GM20000 (cell line): ENCODE results near the gene TBC1D14.

Experiments
- DNase-seq: peaks from one replicate; pipeline ENCODE4 v3.0.0; 2012; ENCODE audit warnings: low spot score
- TF ChIP-seq, protein P1 (sequence below): IDR thresholded peaks from 2 replicates; pipeline ENCODE4 v1.5.1; 2012; ENCODE audit warnings: mild to moderate bottlenecking, control low read depth; ENCODE audit errors: extremely low read depth, missing control alignments

Gene TBC1D14

GRCh38 chr4:7050481-7051143 lies 141.0 kb downstream of the TBC1D14 start:
- DNase-seq = no peak
- TF ChIP-seq, protein P1, sequence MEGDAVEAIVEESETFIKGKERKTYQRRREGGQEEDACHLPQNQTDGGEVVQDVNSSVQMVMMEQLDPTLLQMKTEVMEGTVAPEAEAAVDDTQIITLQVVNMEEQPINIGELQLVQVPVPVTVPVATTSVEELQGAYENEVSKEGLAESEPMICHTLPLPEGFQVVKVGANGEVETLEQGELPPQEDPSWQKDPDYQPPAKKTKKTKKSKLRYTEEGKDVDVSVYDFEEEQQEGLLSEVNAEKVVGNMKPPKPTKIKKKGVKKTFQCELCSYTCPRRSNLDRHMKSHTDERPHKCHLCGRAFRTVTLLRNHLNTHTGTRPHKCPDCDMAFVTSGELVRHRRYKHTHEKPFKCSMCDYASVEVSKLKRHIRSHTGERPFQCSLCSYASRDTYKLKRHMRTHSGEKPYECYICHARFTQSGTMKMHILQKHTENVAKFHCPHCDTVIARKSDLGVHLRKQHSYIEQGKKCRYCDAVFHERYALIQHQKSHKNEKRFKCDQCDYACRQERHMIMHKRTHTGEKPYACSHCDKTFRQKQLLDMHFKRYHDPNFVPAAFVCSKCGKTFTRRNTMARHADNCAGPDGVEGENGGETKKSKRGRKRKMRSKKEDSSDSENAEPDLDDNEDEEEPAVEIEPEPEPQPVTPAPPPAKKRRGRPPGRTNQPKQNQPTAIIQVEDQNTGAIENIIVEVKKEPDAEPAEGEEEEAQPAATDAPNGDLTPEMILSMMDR = no peak

GRCh38 chr4:7051144-7051495 lies 141.5 kb downstream of the TBC1D14 start:
- DNase-seq = no peak

DNA sequence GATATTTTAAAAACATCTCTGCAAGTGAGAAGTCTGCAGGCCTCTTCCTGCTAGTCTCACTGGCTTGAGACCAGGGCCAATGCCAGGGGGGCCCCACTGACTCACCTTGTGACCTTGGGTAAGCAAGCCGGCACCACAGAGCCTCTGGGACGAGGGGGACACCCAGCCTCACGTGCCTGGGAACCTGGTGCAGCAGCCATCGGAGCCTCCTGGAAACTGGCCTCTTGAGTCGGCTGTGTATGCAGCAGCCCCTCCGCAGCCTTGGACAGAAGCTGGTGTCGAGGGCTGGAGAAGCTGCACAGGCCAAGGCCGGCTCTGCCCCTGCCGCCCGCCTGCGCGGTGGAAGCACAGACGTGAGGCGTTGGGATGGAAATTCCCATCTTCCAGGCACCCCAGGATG lies 142.3 kb downstream of the TBC1D14 start:
- TF ChIP-seq, protein P1 = no peak
- no peak for DNase-seq

More at GRCh38 chr4:7051144-7051495, 141.5 kb downstream of the TBC1D14 start:
- TF ChIP-seq, protein P1 = no peak

GRCh38 chr4:7052313-7052712 lies 142.7 kb downstream of the TBC1D14 start:
- TF ChIP-seq, protein P1 = no peak
- no peak for DNase-seq

DNA sequence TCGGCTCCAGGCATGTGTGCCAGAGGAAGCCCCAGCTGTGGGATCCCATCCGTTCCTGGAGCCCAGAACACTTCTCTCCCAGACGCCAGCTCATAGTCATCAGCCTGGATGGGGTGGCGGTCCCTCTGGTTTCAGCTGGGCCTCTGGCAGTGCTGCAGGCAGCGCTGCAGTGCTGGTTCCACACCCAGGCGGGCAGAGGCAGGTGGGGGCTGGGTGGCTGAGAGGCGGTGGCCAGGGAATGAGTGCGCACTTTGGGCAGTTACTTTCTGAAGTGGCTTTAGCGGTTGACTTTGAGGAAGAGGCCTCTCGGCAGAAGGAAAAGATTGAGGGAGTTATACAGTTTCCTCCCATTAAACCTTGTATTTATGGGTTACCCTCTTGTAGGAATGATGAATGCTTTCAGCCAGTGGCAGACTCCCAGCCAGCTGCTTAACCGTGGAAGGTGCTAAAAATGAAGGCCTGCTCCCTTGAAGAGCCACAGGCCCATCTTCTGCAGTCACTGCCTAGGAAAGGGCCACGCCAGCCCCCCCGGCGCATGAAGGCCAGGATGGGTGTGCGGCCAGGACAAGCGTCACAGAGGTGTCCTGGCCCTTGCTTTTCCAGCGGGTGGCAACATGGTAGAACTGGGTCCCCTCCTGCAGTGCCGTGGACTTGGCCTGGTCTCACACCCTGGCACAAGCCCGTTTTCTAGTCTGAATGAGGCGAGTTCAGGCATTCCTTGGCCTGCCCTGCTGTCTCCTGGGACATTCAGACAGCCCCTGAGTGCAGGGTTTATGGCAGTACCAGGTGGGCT lies 143.5 kb downstream of the TBC1D14 start:
- TF ChIP-seq, protein P1 = no peak
- DNase-seq = no peak

GRCh38 chr4:7054106-7054880 lies 144.7 kb downstream of the TBC1D14 start:
- DNase-seq = no peak
- TF ChIP-seq, protein P1 = no peak
